Activated CD4-positive, alpha-beta T cell treated with anti-CD3 and anti-CD28 coated beads, Interleukin-10, Interleukin-2, amounts not matched to agents 100 ng/mL and 50 ng/mL, durations not matched to agents 16 hours and 8 hours (primary cell): ENCODE data around the gene ZNF280A.

ENCODE experiments used
- DNase-seq: peaks from one replicate; pipeline ENCODE4 v3.0.0-alpha.2; 2020

Gene ZNF280A

GRCh38 chr22:22465782-22466181, 54.3 kb downstream of the ZNF280A start:
- no peak for DNase-seq

- DNase-seq: no peak
Observed at GRCh38 chr22:22465094-22465602, 54.9 kb downstream of the ZNF280A start.

GRCh38 chr22:22464541-22465054, 55.5 kb downstream of the ZNF280A start:
- DNase-seq: no peak

DNA sequence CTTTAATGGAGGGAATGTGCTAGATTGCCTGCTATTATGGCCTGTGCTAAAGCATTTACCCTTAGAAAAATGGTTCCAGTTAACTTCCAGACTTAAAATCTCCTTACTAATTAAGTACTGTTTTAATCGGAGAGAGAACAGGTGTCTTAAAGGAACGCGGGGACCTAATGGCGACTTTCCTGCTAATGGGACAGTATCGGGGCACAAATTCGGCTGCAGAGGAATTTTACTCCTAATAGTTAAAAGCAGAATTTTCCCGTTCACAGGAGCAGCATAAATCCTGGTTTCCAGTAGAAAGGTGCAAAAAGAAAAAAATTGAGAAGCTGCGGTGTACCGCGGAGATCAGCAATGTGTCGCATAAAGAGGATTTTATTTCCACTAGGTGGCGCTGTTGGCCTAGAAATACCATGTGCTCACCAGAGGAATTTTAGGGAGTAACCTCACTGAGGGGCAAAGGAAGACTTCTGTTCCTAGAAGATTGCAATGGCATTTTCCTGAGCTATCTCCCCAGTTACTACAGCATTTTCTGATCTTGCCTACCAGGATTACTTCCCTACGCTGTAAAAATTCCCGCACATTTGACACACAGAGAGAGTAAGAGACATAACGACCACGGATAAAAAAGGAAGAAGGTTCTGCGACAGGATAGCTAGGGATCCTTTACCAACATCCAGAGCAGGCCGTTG, 56.1 kb downstream of the ZNF280A start:
- DNase-seq: peak; percentile 67
